Inflammatory macrophage (primary cell): Measurements from ENCODE around the gene RENBP.

Experiments
- DNase-seq, 2 donors: peaks; one replicate each; pipeline ENCODE4 v3.0.0-alpha.2; 2020 to 2022

The RENBP gene

DNA sequence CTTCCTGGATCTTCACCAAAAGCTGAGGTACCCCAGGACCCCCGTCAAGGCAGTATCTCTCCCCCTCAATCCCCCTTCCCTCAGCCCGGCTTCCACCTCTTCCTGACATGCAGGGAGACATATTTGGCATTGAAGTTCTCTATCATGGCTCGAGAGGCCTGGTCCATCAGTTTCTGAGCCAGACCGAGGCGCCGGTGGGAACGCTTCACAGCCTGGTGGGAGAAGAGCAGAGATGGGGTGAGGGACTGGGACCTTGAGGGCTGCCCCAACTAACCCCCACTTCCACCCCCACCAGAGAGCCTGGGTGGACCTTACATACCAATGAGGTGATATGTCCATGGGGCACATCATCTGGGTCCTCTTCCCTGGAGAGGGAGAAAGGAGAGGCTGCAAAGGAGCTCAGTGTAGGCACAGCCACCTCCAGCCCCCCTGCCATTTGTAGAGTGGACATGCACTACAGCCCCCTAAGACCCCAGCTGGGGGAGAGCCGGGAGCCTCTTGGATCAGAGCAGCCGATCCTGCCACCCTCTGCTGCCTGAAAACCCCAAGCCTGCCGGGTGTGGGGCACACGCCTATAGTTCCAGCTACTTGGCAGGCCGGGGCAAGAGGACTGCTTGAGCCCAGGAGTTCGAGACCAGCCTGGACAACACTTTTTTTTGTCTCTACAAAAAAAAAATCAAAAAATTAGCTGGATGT, 12.1 kb downstream of the RENBP start:
- DNase-seq = no peak

DNA sequence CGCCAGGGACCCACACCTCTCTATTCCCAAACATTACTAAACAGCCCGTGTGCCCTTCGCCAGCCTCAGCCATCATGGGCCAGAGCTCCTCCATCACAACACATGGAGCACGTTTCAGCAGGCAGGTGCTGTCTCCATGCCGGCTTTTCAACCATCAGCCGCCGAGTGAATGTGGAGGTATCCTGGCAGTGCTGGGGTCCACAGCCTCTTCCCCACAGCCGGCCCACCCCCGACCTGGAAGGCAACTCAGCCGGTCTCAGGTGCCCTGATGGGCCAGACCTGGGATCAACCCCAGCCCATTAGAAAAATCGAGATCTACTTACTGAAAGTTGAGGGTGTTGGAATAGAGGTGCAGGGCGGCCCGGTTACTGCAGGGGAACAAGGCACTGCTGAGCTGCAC, 12.7 kb downstream of the RENBP start:
- DNase-seq = no peak

DNA sequence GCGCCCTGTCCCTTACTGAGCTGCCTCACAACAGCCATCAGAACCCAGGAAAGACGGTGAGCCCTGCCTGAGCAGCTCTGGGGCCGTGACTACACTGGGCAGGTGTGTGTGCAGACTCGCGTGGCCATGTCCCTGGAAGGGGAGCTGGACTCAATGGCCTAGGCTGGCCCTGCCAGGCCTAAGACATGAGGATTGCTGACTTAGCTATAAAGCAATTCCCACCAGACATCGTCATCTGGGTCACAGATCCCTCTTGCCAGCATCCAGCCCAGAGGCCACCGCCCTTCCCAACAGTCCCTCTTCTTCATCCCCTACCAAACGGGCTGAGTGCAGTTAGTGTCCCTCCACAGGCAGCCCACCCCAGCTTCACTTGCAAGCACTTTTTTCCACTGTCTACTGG, 13.3 kb downstream of the RENBP start:
- no peak for DNase-seq

DNA sequence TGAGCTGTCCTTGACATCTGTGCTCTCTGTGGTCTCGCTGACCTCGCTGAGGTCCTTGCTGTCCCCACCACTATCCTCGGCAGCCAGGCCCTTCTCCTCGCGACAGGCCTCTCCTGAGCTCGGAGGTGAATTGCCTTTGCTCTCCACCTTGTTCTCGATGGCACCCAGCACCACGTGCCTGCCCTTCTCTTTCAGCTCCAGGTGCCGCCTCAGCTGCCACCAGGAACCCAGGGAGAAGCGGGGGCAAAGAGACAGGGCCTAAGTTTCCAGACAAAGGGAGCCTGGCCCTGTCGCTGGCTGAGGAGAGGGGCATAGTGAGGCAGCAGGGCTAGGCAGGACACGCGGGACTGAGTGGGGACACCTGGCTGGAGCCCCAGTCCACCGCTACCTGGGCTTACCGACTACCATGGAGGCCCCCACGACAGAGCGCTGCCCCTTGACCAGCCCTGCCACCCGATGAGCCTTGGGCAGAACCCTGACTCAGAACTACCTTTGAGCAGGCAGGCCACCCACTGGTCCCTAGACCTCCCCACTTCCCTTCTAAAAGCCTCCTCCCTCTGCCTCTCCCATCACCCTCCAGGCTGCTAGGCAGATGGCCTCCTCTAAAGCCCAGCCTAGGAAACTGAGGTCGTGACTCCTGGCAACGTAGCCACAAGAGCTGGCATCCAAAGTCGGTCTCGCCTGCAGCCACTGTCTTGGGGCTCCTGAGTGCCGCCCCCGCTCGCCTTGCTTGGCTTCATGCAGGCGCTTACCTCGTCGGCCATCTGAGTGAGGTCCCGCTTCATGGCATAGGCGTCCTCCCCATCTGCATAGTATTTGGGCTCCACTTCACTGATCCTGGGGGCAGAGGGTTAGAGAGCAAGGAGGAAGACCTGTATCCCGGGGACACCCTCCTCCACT, 14.2 kb downstream of the RENBP start:
- no peak for DNase-seq

DNA sequence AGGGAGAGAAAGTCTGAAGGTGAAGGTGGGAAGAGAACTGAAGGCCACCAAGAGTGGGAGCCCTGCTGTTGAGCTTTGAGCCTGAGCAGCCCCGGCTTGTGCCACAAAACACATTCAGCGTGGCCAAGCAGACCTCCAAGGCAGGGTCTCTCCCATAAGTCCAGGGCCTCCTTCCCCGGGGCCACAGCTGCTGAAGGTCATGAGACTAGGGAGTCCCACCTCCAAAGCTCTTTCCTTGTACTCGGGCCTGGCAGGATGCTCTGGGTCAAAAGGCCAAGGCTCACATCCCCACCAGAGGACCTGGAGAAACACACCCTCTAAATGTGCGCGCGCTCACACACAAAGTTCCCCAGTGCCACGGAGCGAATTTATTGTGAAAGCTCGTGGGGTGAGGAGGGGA, 14.9 kb downstream of the RENBP start:
- no peak for DNase-seq

DNA sequence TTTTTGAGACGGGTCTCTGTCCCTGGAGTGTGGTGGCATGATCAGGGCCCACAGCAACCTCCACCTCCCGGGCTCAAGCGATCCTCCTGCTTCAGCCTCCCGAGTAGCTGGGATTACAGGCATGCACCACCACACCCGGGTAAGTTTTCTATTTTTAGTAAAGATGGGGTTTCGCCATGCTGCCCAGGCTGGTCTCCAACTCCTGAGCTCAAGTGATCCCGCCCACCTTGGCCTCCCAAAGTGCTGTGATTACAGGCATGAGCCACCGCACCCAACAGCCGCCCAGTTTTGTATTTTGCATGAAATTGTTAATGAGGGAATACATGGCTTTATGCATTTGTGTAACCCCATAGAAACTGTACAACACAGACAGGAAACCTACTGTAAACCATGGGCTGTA, 15.6 kb downstream of the RENBP start:
- DNase-seq = peak in 1 of 2 donors; percentile 12

DNA sequence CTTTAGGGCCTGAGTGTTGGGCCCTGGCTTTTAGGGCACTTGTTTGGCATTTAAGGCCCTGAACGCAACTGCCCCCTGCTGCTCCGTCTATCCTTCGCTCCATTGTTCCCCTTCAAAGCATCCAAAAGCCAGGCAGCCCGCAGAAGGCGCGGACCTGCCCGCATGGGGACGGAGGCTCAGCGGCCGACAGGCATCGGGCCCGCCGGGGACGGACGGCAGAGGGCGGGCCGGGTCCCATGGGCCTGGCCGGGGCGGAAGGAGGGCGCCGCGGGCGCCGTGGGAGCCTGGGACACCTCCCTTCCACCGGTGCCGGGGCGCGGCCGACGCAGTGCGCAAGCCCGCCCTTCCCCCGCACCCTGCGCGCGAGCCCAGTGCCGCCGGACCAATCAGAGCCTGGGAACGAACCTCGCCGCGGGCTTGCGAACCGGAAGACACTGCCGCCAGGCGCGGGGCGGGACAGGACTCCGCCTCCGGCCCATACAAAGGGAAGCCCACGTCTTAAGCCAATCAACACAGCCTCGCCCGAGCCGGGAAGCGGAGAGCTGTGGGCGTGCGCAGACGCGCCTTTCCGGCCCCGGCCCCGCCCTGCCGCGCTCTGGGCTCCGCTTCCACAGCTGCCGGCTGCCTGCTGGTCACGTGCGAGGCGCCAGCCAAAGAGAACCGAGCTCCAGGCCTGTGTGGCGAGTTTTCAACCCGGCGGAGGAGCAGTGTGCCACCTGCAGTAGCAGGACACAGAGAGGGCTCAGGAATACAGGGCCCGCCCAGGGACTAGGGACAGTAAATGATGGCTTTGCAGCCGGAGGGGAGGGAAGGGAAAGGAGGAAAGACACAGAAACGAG, 16.3 kb downstream of the RENBP start:
- DNase-seq = peak; percentile 96 to 97

DNA sequence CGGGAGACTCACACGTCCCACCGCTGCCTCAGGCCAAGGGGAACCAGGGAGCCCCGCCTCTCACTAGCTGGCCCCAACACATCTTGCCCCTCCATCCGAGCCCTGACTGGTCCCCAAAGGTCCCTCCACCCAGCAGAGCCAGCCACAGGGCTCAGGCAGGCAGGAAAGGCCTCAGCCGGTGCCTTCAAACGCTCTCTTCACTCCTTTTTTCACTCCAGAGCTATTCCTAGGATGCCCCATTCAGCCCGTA, 16.8 kb downstream of the RENBP start:
- DNase-seq = no peak

DNA sequence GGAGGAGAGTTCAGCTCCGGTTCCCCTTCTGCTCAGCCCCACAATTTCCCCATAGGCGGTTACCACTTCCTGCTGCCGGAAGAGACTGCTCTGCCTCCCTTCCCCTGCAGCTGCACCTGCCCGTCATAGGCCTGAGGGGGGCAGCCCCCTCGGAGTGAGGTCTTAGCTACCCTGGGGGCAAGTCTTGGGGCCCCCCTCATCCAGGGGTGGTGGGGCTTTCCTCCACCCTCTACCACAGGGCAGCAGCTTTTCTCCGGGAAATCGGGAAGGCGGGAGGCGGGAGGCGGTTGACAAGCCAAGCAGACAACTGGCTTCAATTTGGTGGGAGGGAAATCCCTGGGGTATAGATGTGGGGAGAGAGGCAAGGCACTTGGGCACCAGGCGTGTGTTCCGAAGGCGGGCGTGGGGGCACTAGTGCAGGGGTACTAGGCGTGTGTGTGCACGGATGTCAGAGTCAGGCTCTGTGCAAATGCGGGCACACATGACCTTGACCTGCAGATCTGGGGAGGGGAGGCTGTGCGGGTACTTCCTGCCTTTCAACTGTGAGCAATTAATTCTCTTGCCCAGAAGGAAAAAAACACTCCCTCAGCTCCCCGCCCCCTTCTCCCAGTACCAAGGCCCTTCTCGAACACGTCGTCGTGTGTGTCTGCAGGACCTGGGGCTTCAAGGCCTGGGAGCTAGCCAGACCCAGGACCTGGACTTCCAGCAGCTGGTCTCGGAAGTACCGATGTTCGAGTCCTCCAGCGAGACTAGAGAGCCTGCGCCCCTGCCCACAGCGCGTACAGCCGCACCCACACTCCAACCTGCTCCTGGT, 17.4 kb downstream of the RENBP start:
- DNase-seq = peak; percentile 84 to 85

DNA sequence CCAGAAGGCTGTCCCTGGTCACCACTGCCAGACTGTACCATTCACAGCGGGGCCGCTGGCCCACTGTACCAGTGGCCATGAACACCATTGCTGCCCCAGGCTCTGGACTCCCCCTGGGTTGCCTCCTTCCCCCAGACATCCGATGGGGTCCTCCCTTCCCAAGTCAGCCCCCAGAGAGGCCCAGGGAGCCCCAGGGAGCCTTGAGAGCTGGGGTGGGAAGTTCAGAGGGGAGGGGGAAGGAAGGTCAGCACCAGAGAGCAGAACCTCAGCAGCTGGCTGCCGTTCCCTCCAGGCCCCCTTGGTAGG, 17.9 kb downstream of the RENBP start:
- no peak for DNase-seq

DNA sequence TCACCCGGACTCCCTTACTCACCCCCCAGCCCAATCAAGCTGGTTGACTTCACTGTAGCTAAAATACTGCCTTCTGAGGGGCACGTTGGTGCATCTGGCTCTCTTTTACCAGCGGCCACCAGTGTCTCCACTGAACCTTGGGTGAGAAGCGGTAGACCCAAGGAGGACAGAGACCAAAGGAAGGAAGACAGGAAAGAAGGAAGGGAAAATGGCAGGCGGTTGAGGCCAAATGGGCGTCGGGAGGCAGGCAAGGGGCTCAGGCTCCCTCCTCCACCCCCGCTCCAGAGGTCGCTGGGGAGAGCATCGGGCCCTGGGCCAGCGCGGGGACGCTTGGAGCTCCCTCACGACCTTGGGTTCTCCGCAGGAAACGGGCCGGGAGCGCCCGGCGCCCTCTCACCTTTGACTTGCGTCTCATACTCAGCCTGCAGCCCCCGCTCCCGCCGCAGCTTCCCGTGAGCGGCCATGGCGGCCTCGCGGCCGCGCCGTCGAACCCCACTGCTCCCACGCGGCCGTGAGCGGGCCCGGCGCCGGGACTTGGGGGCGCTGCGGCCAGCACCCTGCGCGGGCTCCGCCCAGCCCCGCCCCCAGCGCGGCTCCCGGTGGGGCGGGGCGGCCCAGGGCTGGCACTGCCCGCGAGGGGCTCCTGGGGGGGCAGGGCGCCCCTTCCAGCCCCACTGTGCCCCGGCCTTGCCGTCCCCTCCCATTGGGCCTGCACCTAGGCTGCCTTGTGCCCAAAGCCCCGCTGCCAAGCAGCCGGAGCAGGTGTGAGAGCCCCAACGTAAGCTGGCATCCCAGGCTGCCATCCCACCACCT, 18.5 kb downstream of the RENBP start, which contains the start of gene ARHGAP4:
ARHGAP4 (minus strand) TSS at position 526 of the 813 bp plus-strand sequence; CDS start at position 464, 62 bp downstream.
- peak; percentile 50 to 66 for DNase-seq

DNA sequence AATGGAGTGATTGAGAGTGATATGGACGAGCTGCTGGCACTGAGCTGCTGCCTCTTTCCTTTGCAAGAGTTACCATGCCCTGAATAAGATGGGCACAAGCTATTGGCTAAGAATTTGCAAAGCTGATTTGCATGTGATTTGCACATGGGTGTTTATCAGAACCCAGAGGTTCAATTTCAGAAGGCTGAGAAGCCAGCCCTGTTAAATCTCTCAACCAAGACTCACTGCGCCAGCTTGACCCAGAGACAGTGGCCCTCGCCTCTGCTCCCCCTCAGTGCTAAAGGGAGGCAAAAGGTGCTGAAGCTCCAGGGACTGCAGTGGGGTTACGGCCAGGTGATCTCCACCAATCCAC, 19.1 kb downstream of the RENBP start:
- DNase-seq = peak in 1 of 2 donors; percentile 21

DNA sequence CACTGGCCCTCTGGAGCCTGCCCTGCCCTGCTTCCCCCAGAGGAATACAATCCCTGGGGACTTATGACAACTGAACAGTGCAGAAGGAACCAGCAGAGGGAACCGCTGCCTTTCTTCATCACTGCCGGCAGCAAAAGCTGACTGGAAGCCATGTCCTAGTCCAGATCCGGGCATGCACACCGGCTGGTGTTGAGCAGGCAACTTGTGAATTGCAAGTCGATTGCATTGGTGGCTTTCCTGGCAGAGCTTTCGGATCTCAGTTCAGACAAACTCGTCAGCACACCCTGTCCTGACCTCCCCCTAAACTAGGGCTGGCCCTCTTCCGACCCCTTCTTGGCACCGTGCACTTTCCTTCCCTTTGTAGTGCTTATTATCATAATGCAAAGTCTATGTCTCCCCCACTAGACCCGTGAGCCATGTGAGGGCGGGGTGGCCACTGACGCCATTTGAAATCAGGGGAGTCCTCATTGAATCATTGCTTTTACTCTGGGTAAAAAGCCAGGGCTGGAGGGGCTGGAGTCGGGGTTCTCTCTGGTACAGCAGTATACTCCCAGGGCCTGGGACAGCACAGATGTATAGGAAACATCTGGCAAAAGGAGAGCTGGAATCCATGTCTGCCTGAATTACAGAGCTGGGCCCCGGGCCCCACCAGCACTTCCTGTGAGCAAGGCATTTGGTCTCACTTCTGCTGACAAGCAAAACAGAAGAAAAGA, 20.1 kb downstream of the RENBP start:
- DNase-seq = peak; percentile 60 to 71

DNA sequence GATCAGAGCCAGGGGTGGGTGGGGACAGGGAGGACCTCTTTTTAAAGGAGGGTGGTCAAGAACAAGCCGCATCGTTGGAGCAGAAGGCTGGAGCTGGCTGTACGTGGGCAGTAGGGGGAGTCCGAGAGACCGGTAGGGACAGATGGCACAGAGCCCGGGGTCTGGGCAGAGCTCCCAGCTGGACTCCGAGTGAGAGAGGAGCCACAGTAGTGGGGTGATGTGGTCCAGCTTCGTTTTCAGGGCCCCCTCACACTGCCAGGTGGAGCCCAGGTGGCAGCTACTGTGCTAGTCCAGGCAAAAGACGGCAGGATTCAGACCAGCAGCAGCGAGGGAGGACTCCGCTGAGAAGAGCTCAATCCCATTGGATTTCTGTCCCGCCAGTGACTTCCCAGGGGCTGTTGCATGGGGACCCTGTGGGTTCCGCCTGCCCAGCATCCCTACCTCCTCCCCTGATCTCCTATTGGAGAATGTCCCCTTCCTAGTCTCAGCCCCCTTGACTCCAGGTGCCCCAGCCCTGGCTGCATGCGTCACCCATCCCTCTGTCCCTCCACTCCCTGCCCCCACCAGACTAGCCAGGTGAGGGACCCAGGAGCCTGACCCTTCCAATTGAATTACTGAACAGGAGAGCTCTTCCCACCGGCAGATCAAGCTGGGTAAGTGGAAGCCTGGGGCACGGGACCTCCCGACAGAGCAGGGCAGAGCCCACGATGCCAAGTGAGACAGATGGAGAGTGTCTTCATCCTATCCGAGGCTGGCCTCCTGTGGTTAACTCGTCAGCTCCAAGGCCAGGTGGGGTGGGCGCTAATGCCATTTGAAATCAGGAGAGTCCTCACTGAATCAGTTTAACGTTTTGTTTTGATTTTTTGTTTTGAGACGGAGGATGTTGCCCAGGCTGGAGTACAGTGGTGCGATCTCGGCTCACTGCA, 21.2 kb downstream of the RENBP start:
- no peak for DNase-seq

DNA sequence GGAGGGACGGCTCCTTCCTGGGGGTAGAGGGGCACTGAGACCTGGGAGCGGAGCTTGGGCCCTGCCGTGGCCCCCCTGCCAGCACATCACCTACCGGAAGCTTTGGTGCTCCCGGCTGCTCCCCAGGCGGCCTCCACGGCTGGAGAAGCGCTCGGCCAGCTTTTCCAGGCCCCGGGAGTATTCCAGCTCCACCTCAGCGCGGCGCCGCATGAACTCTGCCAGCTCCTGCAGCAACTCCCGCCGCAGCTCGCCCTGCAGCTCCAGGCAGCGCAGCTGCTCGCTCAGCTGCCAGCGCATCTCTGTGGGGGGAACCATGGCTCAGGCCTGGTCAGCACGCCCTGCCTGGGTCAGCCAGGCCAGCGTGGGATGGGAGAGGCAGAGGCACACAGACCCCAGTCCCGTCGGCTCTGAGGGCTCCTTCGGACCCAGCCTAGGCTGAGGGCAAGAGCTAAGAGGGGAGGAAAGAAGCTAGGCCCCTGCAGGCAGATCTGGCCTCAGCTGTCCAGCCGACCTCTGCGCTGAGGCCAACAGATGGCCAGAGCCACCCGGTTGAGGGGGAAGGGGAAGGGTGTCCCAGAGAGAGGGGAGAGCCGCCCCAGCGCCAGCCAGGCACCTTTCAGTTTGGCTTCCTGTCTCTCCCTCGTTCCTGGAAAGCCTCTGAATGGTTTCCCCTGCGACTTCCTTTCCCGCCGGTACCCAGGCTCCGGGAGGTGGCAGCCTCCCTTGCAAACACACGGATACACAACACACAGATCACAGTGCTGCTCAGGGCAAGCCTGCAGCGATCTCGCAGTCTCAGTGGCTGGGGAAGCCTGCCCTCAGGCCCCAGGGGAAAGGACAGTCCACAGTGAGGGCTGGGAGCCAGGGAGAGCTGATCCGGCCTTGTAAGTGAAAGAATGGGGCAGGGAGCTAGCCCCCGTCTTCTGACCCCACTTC, 22.7 kb downstream of the RENBP start:
- no peak for DNase-seq

DNA sequence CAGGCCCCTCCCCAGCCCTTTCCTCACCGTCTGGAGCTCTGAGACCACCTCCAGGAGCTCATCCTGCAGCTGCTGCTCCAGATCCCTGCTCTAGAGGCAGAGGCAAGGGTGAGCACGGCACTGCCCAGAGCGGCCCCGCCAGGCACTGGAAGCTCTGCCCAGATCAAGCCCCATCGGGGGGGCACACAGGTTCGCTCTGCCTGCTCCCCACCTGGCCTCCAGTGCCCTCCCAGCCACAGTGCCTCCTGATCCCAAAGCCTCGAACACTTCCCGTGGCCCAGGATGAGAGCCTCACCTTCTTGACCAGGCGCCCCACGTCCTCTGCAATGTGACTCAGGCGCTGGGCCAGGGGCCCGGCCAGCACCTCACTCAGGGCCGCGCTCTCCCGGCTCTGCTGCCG, 23.4 kb downstream of the RENBP start:
- DNase-seq = no peak

DNA sequence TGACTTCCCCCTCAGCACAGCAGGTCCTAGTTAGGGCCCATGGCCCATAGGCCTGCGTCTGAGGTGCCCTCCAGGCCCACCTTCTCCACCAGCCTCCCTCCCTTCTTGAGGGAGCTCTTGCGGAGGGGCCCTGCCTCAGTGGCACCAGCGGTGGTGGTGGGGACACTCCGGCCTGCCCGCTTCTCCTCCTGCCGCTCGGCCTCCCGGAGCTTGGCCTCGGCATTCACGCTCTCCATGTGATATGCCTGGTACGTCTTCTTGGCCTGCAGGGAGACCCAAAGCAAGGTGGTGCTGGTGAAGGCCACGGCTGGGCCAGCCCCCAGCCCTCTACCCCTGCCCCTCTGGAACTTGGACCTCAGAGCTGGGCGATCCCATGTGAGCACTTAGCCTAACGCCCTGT, 23.9 kb downstream of the RENBP start:
- no peak for DNase-seq

DNA sequence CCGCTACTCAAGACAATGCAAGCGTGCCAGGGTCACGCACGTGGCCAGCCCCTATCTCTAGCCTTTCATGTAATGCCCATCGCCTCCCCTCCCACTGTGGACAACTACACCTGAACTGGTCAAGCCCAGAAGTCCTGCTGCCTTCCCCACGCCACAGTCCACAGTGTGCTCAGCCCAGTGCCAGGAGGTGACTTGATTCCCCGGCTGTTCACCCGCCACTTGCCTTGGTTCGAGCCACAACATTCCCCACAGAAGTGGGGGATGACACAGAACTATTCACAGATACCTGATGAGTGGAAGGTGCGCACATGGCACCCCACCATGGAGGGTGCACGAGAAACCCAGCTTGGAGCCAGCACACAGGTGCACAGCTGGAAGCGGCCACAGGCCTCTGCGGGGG, 25.2 kb downstream of the RENBP start:
- DNase-seq = no peak

DNA sequence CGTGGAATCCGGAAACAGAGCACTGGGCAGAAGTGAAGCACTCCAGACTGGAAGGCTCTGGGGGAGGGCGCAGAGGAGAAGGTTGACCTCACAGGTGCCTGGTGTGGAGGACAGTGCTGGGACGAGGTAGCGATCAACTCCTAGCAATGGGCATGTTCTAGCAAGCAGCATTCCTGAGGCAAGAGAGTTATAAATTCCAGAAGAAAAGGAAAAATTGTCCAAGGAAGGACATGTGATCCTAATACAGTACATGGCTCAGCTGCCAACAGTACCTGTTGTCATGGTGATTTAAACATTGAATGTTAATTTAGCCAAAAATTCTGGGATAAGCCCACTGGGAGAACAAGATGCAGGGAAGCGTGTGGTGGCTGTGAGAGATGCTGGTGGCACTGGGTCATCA, 26.6 kb downstream of the RENBP start:
- DNase-seq = no peak
